Stomach (tissue), 4 donors: ENCODE measurements around the gene TP53I13.

Experiments
- EP300 ChIP-seq: sonication (generic); formaldehyde crosslinking; IDR thresholded peaks from one replicate; pipeline ENCODE4 v1.6.1; 2017; ENCODE audit warnings: antibody characterized with exemption
- TF ChIP-seq, protein P1 (sequence below), 7 experiments: fragments of 450-650 bp in 4 of 7; fragments of 200-600 bp in 3 of 7; sonication (generic) in 3 of 7; IDR thresholded peaks; one replicate each; pipeline ENCODE4 v1.5.1; 2016 to 2019; ENCODE audit warnings: antibody characterized with exemption in 7 of 7, control low read depth in 2 of 7, mild to moderate bottlenecking in 1 of 7

DNA sequence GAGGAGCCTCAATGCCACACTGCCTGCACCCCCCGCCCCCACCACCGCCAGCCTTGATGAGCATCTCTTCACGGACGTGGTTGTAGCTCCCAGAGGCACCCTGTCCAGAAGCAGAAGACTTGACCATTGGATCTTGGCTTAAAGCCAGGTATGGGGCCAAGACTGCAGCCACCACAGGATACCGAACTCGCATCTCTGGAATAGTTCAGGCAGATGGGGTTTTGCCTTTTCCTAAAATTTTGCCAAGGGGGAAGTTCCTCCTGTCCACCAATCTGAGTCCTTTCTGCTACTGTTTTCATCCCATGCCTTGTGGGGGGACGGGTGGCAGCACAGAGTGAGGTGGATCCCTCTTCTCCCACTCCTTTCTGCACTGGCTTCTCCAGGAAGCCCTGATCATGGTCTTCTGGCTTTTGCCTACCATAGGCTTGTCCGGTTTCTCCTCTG is 53.3 kb downstream of the TP53I13 start:
- no peak for TF ChIP-seq EP300
- TF ChIP-seq, protein P1, sequence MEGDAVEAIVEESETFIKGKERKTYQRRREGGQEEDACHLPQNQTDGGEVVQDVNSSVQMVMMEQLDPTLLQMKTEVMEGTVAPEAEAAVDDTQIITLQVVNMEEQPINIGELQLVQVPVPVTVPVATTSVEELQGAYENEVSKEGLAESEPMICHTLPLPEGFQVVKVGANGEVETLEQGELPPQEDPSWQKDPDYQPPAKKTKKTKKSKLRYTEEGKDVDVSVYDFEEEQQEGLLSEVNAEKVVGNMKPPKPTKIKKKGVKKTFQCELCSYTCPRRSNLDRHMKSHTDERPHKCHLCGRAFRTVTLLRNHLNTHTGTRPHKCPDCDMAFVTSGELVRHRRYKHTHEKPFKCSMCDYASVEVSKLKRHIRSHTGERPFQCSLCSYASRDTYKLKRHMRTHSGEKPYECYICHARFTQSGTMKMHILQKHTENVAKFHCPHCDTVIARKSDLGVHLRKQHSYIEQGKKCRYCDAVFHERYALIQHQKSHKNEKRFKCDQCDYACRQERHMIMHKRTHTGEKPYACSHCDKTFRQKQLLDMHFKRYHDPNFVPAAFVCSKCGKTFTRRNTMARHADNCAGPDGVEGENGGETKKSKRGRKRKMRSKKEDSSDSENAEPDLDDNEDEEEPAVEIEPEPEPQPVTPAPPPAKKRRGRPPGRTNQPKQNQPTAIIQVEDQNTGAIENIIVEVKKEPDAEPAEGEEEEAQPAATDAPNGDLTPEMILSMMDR (IDR thresholded peaks at IDR 0.05) = no peak
